HG02840 (cell line): ENCODE data around the gene PCDHGA1.
"Not testable (repeated sequence)": the region's sequence is repeated elsewhere in the genome, so short reads cannot be mapped to it uniquely, and the experiment has no call there.

Experiments used
- ATAC-seq: cut with Tn5 transposase; IDR thresholded peaks from one replicate; pipeline ENCODE4 v1.9.1; 2021; ENCODE audit warnings: mild to moderate bottlenecking, moderate library complexity, moderate number of reproducible peaks; ENCODE audit not compliant: unreplicated experiment, low FRiP score

PCDHGA1 gene

DNA sequence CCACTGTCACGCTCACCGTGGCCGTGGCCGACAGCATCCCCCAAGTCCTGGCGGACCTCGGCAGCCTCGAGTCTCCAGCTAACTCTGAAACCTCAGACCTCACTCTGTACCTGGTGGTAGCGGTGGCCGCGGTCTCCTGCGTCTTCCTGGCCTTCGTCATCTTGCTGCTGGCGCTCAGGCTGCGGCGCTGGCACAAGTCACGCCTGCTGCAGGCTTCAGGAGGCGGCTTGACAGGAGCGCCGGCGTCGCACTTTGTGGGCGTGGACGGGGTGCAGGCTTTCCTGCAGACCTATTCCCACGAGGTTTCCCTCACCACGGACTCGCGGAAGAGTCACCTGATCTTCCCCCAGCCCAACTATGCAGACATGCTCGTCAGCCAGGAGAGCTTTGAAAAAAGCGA is 102.4 kb downstream of the PCDHGA1 start:
- ATAC-seq, result not testable (repeated sequence)

DNA sequence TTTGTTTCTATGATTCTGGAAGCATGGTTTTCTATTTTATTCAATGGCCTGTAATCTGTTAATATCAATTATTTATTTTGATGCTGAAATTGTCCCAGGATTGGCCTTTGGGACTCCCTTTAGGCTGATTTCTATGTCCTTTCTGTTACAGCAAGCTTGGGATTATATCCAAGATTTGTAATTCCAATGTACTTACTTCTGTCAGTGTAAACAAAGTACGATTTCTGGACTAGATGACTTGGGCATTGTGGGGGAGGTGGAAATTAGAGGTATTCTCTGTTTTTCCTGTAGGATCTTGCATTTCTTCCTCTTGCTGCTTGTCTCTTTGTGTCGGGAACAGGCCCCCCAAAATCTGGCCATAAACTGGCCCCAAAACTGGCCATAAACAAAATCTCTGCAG is 103.7 kb downstream of the PCDHGA1 start:
- ATAC-seq, result no peak

DNA sequence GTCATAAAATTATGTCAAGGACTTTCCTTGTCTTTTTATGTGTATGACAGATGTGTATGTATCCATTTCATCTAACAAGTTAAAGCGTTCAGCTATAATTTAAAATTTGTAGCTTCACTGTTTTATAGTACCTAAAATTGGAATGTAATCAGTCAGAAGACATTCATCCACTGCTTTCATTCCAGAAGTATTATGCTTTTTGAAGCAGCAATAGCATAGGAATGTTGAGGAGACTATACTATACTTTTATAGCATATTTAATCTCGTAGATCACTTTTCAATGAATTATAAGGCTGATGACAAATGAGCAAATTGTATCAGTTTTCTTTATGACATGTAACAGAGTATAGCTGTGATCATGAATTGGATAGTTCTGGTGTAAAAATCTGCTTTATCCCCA is 106.9 kb downstream of the PCDHGA1 start:
- ATAC-seq, result no peak

DNA sequence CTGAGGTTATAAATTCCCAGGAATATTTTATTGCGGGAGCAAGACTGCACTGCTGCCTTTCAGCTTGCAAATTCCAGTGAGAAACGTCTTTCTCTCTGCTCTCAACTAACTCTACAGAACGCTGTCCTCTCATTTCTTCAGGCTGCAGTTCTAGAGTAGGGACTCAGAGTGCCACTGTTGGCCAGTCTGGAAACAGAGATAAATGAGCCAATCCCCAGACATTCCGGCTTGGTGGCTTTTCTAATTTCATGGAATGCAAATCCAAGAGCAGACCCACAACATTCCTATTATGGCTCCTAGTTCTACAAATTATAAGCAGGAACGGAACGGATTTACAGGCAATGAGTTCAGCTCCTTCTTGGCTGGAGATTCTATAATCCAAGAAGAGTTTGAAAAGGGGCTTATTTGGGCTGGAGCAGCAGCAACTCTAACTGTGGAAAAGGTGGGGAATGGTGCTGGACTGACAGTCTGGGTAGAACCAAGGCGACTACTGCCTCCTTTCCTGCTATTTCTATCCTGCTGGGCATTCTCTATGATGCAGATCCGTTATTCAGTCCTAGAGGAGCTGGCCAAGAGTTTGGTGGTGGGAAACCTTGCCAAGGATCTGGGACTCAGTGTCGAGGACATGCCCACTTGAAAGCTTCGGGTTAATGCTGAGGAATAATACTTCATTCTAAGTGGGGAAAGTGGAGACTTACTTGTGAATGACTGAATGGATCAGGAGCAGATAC is 109.3 kb downstream of the PCDHGA1 start:
- ATAC-seq, result no peak

DNA sequence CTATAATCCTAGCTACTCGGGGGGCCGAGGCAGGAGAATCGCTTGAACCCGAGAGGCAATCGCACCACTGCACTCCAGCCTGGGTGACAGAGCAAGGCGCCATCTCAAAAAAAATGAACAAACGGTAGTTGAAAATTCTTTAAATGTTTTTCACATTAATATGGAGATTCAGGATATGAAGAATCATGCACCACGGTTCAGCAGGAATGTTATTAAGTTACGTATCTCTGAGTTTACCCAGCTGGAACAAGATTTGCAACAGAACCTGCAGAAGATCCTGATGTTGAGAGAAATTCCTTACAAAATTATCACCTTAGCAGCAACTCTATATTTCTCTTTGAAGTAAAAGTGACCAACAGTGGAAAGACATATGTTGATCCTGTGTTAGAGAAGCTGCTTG is 110.0 kb downstream of the PCDHGA1 start:
- ATAC-seq, result no peak

DNA sequence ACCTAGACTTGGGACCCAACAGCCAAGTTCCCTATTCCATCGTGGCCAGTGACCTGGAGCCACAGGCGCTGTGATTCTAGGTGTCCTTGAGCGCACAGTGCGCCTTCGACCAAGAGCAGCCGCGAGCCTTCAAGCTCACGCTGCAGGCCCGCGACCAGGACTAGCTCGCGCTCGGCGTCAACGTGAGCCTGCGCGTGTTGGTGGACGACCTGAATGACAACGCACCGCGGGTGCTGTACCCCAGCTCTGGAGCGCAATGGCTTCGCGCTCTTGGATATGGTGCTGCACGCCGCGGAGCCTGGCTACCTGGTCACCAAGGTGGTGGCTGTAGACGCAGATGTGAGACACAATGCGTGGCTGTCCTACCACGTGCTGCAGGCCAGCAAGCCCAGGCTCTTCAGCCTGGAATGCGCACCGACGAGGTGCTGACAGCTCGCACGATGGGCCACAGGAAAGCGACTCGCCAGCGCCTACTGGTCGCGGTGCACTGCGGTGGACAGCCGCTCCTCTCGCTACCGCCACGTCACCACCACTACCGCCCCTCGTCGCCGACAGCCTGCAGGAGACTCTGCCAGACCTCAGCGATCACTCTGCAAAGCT is 111.4 kb downstream of the PCDHGA1 start:
- ATAC-seq, result no peak

DNA sequence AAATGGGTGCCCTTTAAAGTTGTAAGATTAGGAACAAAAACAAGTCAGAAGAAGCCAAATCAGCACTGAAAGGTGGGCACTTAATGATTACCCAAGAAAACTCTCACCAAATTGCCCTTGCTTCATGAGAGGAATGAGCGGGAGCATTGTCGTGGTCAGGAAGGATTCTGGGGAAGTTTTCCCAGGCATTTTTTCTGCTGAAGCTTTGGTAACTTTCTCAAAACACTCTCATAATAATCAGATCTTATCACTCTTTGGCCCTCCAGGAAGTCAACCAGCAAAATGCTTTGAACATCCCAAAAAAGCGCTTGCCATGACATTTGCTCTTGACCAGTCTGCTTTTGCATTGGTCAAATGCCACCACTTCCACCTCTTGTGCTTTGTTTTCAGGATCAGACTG is 135.0 kb downstream of the PCDHGA1 start:
- ATAC-seq, result no peak

DNA sequence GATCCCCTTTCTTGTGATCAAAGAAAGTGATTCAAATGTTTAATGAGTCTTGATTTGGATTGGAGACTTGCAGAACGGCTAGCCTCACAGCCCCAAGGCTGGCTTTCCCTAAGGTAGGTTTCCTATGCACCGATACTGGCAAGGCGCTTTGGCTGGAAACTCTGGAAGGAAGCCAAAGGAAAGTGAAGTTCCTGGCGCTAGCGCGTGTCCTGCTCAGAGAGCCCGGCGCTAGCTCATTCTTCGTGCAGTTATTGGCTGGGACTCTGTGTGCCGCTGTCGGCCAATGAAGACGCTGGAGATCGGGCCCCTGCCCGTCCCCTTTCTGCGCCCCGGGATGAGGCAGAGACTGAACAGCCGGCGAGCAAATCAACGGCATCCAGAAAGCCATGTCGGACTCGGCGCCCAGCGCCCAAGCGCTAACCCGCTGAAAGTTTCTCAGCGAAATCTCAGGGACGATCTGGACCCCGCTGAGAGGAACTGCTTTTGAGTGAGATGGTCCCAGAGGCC is 145.4 kb downstream of the PCDHGA1 start, which contains the start of gene PCDHGC3:
PCDHGC3 (plus strand) TSS at position 342 of the 507 bp plus-strand sequence; CDS start at position 493, 151 bp downstream.
- peak; percentile 97 for ATAC-seq

DNA sequence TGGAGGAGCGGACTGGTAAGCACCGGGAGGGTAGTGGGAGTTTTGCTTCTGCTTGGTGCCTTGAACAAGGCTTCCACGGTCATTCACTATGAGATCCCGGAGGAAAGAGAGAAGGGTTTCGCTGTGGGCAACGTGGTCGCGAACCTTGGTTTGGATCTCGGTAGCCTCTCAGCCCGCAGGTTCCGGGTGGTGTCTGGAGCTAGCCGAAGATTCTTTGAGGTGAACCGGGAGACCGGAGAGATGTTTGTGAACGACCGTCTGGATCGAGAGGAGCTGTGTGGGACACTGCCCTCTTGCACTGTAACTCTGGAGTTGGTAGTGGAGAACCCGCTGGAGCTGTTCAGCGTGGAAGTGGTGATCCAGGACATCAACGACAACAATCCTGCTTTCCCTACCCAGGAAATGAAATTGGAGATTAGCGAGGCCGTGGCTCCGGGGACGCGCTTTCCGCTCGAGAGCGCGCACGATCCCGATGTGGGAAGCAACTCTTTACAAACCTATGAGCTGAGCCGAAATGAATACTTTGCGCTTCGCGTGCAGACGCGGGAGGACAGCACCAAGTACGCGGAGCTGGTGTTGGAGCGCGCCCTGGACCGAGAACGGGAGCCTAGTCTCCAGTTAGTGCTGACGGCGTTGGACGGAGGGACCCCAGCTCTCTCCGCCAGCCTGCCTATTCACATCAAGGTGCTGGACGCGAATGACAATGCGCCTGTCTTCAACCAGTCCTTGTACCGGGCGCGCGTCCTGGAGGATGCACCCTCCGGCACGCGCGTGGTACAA is 146.0 kb downstream of the PCDHGA1 start:
- ATAC-seq, result peak; percentile 20

DNA sequence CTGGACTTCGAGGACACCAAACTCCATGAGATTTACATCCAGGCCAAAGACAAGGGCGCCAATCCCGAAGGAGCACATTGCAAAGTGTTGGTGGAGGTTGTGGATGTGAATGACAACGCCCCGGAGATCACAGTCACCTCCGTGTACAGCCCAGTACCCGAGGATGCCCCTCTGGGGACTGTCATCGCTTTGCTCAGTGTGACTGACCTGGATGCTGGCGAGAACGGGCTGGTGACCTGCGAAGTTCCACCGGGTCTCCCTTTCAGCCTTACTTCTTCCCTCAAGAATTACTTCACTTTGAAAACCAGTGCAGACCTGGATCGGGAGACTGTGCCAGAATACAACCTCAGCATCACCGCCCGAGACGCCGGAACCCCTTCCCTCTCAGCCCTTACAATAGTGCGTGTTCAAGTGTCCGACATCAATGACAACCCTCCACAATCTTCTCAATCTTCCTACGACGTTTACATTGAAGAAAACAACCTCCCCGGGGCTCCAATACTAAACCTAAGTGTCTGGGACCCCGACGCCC is 146.8 kb downstream of the PCDHGA1 start:
- no peak for ATAC-seq

DNA sequence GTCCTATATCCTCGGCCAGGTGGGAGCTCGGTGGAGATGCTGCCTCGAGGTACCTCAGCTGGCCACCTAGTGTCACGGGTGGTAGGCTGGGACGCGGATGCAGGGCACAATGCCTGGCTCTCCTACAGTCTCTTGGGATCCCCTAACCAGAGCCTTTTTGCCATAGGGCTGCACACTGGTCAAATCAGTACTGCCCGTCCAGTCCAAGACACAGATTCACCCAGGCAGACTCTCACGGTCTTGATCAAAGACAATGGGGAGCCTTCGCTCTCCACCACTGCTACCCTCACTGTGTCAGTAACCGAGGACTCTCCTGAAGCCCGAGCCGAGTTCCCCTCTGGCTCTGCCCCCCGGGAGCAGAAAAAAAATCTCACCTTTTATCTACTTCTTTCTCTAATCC is 147.5 kb downstream of the PCDHGA1 start:
- ATAC-seq, result no peak

DNA sequence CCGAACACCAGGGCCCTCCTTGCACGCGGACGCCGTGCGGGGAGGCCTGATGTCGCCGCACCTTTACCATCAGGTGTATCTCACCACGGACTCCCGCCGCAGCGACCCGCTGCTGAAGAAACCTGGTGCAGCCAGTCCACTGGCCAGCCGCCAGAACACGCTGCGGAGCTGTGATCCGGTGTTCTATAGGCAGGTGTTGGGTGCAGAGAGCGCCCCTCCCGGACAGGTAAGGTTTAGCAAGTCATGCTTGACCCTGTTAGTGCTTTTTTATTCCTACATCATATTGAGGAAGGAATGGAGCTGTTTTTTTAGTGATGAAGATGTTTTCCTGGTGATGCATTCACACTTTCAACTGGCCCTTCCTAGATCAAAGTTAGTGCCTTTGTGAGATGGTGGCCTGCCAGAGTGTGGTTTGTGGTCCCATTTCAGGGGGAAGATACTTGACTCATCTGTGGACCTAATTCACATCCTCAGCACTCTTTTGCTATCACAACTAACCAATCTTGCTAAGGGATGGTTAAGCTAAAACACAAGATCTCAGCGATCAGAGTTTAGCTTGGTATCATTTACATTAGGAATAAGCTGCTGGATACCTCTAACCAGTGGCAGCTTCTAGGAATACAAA is 148.1 kb downstream of the PCDHGA1 start:
- ATAC-seq, result no peak

DNA sequence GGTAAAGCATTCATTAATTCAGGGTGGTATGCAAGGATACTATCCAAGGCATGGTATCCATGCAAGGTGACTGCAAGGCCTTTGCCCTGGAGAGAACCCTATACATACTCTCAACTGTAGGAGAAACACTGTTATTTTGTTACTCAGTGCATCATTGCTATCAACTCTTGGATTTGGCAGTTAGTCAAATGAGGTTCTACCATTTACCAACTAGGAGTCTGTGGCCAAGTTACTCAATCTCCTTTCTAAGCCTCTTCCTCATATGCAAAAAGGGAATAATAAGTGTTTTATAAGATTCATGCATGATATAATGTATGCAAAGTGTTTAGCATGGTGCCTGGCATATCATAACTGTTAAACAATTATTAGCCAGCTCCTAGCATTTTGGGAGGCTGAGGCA is 149.5 kb downstream of the PCDHGA1 start:
- no peak for ATAC-seq

DNA sequence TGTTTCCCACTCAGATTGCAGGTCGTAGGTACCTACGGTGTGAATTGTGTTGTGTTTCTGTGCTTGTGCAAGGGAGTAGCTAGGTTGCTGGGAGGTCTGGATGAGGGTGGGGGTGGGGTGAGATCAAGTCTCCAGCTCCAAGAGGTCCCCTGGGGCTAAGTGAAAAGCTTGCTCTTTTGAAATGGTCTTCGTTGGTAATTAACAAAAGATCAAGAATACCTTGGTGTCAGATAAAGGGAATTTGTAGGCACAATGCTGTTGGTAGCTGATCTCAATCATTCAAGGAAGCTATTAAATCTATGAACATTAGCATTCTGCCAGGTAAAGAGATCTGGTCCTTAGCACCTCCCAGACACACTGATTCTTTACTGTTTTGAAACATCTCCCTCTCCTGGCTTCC is 153.6 kb downstream of the PCDHGA1 start:
- ATAC-seq, result no peak

DNA sequence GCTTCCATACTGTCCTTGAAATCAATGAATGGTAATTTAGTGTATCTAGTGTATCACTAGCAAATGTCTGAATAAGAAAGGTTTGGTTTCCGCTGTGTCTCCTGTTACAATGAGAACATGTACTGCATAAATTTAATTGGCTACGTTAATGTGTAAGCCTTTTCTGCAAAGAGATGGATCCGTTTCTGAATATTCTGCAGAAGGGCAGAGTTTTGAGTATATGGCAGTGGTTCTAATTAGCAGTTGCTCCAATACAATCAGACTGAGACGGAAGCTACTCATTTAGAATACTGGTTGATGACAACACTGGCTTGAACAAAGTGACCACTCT is 154.0 kb downstream of the PCDHGA1 start:
- ATAC-seq, result no peak

DNA sequence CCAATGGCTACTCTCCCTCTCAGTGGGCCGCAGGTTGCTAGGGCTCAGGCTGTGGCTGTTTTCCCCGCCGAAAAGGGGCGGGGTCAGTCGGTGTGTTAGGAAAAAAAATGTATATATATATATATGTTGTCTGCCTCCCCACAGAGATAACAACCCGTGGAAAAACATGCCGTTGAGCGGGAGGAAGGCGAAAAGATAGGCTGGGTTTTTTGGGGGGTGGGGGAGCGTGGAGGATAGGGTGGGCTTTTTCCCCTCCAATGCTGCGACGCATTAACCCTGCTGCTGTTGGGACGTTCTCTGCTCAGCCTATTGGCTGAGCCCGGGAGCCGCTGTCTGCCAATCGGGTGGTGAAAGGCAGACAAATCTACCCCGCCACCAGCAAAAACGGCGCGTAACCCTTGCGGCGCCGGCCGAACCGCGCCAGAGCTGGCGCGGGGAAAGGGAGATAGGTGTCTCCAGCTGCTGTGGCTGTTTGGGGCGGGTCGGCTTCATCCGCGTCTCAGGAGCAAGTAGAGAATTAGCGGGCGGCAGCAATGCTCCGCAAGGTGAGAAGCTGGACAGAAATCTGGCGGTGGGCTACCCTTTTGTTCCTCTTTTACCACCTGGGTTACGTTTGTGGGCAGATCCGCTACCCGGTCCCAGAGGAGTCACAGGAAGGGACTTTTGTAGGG is 154.5 kb downstream of the PCDHGA1 start, which contains the start of gene PCDHGC4:
PCDHGC4 (plus strand) TSS at position 390 of the 671 bp plus-strand sequence; CDS start at position 534, 144 bp downstream.
- ATAC-seq, result no peak

DNA sequence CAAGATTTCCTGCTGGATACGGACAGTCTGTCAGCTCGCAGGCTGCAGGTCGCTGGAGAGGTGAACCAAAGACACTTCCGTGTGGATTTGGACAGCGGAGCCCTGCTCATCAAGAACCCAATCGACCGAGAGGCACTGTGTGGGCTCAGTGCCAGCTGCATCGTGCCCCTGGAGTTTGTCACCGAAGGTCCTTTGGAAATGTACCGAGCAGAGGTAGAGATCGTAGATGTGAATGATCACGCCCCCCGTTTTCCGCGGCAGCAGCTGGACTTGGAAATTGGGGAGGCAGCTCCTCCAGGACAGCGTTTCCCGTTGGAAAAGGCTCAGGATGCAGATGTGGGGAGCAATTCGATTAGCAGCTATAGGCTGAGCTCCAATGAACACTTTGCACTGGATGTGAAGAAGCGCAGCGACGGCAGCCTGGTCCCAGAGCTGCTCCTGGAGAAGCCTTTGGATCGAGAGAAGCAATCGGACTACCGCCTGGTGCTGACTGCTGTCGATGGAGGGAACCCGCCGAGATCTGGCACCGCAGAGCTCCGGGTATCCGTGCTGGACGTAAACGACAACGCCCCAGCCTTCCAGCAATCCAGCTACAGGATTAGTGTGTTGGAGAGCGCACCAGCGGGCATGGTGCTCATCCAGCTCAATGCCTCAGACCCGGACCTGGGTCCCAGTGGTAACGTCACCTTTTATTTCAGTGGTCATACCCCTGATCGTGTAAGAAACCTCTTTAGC is 155.2 kb downstream of the PCDHGA1 start:
- no peak for ATAC-seq

DNA sequence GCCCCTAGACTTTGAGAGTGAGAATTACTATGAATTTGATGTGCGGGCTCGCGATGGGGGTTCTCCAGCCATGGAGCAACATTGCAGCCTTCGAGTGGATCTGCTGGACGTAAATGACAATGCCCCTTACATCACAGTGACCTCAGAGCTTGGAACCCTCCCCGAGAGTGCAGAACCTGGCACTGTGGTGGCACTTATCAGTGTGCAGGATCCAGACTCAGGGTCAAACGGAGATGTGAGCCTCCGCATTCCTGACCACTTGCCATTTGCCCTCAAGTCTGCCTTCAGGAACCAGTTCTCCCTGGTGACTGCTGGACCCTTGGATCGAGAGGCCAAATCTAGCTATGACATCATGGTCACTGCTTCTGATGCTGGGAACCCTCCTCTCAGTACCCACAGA is 155.8 kb downstream of the PCDHGA1 start:
- ATAC-seq, result no peak

DNA sequence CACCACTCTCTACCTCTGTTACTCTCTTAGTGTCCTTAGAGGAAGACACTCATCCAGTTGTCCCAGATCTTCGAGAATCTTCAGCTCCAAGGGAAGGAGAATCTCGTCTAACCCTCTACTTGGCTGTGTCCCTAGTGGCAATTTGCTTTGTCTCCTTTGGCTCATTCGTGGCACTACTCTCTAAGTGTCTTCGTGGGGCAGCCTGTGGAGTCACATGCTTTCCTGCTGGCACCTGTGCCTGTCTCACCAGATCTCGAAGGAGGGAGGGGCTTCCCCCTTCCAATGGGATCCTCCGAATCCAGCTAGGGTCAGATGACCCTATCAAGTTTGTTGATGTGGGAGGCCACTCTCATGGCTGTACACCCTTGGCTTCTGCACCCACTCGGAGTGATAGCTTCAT is 156.8 kb downstream of the PCDHGA1 start:
- no peak for ATAC-seq
